GM19455 (cell line): Measurements from ENCODE around the gene STX4.
A peak's percentile ranks its signal among the peaks of the same experiment; 100 is the strongest.

Source experiments
- ATAC-seq: cut with Tn5 transposase; IDR thresholded peaks from one replicate; pipeline ENCODE4 v1.9.1; 2021; ENCODE audit not compliant: unreplicated experiment

STX4 gene

DNA sequence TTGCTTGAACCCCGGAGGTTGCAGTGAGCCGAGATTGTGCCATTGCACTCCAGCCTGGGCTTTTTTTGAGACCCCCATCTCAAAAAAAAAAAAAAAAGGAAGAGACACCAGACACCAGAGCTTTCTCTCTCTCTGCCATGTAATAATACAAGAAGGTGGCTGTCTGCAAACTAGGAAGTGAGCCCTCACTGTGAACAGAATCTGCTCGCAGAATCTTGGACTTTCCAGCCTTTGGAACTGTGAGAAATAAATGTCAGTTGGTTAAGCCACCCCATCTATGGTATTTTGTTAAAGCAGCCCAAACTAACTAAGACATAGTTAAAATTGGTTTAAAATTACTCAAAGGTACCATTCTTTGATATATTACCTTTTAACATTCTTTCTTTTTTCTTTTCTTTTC, 12.8 kb upstream of the STX4 start:
- ATAC-seq, result no peak

DNA sequence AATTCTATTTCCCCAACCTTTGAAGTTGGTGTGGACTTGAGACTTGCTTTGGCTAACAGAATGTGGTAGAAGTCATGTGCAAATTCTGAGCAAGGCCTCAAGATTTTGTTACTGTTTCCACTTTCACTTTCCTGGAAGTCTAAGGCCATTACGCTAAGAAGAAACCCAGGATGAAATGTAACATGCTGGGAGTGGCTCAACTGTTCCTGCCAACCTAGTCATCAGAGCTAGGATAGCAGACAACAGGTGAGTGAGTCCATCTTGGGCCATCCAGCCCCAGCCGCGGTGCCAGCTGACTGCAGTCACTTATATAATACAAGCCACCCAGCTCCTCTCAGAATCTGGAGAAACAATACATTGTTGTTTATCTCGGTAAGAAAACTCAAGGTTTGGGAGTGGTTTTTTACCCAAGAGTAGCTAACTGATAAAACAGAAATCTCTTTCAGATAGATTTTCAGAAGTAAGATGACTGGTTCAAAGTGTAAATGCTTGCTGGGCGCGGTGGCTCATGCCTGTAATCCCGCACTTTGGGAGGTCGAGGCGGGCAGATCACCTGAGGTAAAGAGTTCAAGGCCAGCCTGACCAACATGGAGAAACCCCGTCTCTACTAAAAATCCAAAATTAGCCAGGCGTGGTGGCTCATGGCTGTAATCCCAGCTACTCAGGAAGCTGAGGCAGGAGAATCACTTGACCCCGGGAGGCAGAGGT, 10.7 kb upstream of the STX4 start:
- ATAC-seq, result no peak

DNA sequence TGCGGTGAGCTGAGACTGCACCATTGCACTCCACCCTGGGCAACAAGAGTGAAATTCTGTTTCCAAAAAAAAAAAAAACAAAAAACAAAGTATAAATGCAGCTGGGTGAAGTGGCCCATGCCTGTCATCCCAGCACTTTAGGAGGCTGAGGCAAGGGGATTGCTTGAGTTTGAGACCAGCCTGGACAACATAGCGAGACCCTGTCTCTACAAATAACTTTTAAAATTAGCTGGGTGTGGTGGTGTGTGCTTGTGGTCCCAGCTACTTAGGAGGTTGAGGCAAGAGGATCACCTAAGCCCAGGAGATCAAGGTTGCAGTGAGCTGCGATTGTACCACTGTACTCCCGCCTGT, 10.1 kb upstream of the STX4 start:
- ATAC-seq, result no peak

DNA sequence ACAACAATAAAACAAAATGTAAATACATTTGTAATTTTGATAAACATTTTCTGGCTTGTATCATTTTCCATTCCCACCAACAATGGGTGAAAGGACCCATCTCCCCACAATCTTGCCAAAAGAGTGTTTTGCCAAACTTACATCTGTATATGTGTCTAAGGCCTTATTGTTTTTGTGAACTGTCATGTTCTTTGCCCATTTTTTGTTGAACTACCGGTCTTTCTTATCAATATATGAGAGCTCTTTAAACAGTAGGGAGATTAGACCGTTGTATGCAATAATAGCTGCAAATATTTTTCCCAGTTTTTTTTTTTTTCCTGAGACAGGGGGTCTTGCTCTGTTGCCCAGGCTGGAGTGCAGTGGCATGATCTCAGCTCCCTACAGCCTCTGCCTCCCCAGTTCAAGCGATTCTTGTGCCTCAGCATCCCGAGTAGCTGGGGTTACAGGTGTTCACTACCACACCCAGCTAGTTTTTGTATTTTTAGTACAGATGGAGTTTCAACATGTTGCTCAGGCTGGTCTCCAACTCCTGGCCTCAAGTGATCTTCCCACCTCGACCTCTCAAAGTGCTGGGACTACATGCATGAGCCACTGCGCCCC, 9.6 kb upstream of the STX4 start:
- no peak for ATAC-seq

DNA sequence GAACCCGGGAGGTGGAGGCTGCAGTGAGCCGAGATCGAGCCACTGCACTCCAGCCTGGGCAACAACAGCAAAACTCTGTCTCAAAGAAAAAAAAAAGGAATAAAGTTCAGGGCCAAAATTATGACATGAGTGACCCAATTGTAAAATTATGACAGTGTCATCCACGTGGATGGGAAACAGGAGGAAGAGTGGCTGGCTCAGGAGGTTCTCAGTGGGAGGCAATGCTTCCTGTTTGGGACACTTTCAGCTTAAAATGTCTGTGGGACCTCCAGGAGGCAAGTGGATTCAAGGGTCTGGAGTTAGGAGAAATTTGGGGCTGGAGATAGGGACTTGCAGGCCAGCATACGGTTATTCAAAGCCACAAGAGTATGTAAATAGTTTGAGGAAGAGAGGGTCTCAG, 8.0 kb upstream of the STX4 start:
- ATAC-seq, result no peak

DNA sequence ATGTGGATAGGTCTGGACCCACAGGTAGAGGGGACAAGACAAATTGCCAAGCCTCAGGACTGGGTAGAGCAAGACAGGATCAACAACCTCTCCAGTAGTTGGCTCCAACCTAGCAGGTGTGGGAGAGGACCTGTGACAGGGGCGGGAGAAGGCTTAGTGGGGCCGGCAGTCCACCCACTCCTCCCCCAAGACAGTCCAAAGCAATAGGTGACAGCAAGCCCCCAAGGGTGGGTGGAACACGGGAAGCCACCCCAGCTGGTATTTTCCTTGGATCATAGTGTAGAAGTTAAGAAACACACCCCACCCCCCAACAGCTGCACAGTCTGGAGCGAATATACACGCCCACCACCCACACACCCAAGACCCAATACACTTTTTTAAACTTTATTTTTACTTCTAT, 4.1 kb upstream of the STX4 start:
- no peak for ATAC-seq

DNA sequence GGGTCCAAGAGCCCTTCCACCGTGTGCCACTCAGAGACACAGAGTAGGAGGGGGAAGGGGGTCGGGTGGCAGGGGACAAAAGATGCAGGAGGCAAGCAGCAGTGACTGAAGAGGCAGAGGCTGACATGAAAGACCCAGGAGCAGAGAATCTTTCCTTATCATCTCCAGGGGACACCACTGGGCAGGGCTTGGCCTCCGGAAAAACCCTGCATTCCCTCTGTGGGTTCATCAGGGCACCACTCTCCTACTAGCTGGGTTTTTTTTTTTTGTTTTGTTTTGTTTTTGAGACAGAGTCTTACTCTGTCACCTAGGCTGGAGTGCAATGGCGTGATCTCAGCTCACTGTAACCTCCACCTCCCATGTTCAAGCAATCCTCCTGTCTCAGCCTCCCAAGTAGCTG, 2.1 kb upstream of the STX4 start:
- no peak for ATAC-seq

DNA sequence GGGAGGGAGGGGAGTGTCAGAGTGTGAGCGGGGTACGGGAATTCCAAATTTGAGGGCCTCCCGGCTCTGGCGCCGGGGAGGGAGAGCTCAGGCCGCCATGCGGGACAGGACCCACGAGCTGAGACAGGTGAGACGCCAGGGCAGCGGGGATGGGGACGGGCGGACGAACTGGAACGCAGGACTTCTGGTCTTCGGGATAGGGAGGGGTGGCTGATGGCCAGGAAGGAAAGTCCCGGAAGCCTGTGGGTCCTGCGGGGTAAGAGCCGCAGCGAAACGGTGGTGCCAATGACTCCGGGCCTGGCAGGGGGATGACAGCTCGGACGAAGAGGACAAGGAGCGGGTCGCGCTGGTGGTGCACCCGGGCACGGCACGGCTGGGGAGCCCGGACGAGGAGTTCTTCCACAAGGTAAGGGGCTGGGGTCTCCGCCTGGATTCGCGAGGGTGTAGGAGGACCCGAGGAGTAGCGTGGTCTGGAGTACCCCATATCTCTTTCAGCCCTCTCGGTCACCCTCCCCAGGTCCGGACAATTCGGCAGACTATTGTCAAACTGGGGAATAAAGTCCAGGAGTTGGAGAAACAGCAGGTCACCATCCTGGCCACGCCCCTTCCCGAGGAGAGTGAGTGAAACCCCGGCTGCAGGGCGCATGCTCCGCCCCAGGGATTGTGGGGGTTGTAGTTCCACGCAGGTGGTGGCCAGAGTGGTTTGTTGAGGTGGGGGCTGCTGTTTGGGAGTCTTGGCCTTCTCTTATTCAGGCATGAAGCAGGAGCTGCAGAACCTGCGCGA, 543 bp downstream of the STX4 start:
- ATAC-seq, result peak; percentile 47

DNA sequence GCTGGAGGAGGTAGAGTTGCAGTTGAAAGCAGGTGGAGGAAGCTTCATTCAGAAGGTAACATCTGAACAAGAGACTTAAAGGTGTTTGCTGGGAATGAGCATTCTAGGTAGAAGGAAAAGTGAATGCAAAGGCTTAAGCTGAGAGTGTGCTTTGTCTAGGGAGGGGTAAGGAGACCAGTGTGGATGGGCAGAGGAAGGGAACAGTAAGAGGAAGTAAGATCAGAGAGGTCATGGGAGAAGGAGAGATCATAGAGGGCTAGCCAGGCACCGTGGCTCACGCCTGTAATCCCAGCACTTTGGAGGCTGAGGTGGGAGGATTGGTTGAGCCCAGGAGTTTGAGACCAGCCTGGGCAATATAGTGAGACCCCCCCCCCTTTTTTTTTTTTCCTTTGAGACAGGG, 3.3 kb downstream of the STX4 start:
- ATAC-seq, result no peak

DNA sequence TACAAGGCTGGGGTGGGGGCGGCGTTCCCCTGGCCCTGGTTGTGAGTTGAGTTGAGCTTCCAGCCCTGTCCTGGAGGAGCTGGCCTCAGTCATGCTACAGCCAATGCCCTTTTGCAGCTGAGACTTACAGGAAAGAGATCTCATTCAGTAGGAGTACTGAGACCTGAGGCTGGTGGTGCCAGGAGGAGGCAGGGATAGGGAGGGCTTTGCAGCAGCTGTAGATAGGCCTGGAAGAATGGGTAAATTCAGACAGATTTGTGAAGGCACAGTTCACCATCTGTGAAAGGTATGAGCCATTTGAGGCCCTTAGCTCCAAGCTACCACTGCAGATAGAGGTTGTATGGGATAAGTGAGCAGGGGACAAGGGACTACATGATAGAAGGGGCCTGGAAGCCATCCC, 5.6 kb downstream of the STX4 start:
- ATAC-seq, result no peak

DNA sequence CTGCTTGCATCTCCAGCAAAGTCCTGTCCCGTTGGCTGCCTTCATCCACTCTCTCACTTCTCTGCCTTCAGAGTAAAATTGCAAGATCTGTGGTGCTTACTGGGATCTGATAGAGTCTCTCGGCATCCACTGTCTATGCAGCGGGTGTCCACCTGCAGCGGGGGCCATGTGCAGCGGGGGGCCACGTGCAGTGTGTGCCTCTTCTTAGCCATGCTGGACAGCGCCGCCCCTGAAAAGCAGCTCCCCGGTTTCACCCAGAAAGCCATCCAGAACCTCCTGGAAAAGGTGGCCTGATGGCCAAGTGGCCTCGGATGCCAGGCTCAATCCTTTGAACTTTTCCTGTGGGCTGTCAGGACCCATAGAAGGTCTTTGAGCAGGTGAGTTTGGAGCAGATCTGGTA, 9.5 kb downstream of the STX4 start:
- no peak for ATAC-seq

DNA sequence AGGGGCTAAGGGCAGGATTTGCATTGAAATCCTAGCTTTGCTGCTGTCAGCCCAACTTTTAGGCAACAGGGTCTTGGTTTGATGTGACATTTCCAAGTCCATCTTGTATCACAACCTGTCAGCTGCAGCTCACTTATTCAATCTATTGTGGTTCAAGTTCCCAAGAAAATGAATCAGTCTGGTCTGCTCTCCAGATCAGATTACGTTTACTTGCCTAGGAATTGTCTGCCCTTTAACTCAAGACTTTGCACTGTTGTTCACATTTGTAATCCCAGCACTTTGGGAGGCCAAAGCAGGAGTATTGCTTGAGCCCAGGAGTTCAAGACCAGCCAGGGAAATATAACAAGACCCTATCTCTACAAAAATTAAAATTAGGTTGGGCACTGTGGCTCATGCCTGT, 10.0 kb downstream of the STX4 start:
- ATAC-seq, result no peak

DNA sequence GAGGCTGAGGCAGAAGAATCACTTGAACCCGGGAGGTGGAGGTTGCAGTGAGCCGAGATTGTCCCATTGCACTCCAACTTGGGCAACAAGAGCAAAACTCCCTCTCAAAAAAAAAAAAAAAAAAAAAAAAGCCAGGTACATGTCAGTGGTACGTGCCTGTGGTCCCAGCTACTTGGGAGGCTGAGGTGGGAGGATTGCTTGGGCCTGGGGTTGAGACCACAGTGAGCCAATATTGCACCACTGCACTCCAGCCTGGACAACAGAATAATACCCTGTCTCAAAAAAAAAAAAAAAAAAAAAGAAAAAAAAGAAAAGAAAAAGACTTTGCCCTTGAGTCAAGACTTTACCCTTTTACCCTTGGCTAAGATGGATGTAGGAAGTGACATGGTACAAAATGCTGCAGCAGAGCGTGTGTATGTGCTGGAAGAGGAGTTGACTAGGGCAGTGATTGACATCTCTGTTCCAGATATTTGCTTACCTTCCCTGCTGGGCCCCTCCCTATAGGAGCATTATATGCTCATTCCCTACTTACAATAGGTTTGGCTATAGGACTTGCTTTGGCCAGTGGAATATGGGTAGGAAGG, 10.6 kb downstream of the STX4 start:
- no peak for ATAC-seq

DNA sequence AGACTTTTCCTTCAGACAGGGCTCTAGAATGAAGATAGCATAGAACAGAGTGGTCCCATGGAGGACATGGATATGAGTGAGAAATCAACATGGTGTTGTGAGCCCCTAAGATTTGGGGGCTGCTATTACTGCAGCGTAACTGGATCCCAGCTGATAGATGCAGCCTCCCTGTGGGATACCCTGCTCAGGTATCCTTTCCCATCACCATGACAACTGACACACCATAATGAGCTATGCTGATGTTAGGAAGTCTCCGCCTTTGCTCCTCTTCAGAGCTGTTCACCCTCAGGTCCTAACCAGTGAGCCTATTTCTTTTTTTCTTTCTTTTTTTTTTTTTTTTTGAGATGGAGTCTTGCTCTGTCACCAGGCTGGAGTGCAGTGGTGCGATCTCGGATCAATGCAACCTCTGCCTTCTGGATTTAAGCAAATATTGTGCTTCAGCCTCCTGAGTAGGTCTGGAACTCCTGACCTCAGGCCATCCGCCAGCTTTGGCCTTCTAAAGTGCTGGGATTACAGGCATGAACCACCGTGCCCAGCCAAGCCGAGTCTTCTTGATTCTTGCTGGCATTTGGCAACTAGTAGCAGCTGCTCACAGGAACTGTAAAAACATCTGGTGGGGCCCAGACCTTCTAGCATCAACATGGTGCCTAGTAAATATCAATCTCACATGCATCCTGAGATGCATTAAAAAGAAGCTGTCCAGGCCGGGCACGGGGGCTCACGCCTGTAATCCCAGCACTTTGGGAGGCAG, 17.1 kb downstream of the STX4 start:
- no peak for ATAC-seq

DNA sequence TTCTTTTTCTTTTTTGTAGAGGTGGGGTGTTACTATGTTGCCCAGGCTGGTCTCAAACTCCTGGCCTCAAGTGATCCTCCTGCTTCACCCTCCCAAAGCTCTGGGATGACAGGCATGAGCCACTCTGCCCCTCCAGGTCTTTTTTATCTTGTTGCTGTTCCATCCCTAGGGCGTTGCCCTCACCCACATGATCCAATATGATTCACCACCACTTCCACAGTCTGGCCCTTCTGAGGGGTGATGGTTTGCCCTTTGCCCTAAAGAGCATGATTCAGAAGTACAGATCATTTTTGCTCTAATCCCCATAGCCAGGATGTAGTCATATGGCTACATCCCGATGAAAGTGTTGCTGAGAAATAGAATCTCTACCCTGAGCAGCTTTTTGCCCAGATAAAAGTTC, 18.8 kb downstream of the STX4 start:
- no peak for ATAC-seq

DNA sequence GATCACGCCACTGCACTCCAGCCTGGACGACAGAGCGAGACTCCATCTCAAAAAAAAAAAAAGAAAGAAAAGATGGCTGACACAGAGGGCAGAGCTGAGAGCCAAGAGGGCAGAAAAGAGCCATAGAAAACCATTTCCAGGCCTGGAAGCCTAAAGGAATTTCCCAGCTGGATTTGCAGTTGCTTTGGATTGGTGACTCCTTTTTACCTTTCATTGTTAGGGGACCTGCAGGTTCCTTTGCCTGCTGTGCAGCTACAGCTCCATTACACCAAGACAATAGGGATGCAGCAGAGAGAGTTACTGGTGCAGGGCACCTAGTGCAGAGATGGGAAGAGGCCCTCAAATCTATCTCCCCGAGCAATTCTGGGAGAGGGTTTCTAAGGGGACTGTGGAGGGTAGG, 22.3 kb downstream of the STX4 start:
- no peak for ATAC-seq

DNA sequence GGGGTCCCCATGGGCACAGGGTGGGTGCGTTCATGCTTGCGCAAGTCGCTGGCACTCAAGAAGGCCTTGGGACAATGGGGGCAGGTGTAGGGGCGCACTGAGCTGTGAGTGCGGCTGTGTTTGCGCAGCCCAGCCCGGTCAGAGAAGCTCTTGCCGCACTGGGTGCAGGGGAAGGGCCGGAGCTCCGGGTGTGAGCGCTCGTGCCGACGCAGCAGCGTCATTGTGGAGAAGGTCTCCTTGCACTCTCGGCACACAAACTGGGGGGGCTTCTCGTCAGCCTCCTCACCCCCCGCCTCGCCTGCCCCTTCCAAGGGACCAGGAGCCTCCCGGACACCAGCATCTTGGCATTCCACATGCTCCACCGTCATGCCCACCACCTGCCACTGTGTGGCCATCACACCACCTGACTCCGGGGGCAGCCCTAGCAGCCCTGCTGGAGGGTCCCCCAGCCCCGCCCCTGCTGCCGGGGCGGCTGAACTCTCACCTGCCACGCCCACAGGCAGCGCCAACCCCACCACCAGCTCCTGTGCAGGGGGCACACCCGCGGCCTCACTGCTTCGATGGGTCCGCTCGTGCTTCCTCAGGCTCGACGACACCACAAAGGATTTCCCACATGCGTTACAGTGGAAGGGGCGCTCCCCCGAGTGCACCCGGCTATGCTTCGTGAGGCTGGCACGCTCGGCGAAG, 27.9 kb downstream of the STX4 start:
- no peak for ATAC-seq

DNA sequence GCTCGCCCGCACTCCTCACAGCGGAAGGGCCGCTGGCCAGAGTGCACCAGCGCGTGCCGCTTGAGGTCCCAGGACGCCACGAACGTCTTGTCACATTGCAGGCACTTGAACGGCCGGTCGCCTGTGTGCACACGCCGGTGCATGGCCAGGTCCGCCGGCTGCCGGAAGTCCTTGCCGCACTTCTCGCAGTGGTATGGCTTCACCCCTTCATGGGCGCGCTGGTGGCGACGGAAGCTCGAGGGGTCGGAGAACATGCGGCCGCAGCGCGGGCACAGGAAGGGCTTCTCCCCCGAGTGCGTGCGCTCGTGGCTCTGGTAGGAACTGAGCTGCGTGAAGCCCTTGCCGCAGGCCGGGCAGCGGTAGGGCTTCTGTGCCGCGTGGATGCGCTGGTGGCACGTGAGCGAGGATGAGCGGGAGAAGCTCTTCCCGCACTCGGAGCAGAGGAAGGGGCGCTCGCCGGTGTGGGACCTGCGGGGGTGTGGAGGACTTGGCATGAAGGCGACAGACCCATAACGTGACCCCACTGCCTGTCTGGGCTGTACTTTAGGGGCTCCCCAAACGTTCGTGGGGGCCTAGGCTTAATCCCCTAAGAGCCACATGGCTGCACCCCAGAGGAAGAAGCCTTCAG, 28.6 kb downstream of the STX4 start:
- ATAC-seq, result no peak

DNA sequence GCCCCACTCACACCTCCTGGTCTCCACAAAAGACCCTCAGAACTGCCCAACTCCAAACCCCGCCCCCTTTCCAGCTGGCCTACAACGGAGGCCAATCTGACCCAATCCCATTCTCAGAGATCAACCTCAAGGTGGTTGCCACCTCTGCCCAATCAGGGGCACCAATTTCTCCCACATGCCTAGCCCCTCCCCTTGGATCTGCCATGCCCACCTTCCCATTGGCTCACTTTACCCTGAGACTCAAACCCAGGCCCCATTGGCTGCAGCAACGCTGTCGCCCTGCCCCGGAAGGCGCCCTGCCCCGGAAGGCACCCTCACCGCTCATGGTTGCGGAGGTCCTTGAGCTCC, 30.1 kb downstream of the STX4 start:
- ATAC-seq, result no peak

DNA sequence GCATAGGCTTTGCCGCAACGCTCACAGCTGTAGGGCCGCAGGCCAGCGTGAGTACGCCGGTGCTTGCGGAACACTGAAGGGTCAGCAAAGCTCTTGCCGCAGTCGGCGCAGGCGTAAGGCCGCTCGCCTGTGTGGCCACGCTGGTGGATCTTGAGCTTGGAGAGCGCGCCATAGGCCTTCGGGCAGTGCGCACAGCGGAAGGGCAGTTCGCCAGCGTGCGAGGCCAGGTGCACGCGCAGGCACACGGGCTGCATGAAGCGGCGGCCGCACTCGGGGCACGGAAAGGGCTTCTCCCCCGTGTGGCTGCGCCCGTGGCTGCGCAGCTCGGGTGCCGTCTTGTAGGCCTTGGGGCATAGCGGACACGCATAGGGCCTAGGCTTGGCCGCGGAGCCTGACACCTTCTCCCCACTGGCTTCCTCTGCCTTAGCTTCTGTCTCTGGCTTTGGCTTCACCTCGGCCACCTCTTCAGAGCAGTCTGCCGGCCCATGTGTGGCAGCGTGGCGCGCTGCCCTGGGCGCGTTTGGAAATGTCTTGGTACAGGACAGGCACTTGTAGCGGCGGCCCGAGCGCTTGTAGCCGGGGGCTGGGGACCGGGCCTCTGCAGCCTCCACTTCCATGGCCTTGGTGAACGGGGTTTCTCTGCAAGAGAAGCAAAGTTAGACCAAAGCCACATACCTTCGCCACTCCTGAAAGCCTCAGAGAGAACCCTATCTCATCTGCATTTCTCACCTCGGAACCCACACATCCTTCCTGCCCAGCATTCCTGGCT, 30.7 kb downstream of the STX4 start:
- no peak for ATAC-seq
